GM12878 (cell line): ENCODE results near the gene DEPDC1B.

ENCODE experiments used
- CREM ChIP-seq: IDR thresholded peaks from 2 replicates; pipeline ENCODE4 v1.6.1; 2014; ENCODE audit warnings: antibody characterized with exemption, low read depth
- CTCF ChIP-seq, 3 experiments: IDR thresholded peaks in 2 of 3; conservative IDR thresholded peaks in 1 of 3; 2 replicates each; pipeline ENCODE4 v1.5.1; 2011; ENCODE audit warnings: low read depth in 3 of 3, low read length in 3 of 3, mild to moderate bottlenecking in 3 of 3, control low read depth in 2 of 3, moderate library complexity in 2 of 3, inconsistent platforms in 1 of 3, mixed read lengths in 1 of 3; ENCODE audit not compliant: control insufficient read depth in 2 of 3, insufficient read depth in 1 of 3; ENCODE audit errors: extremely low read depth in 1 of 3
- FOXM1 ChIP-seq: IDR thresholded peaks from 2 replicates; pipeline ENCODE4 v1.6.1; 2012; ENCODE audit warnings: low read depth, mild to moderate bottlenecking, inconsistent platforms, low read length, moderate library complexity
- JUNB ChIP-seq: IDR thresholded peaks from 2 replicates; pipeline ENCODE4 v1.6.1; 2016; ENCODE audit warnings: antibody characterized with exemption, mild to moderate bottlenecking
- PML ChIP-seq: IDR thresholded peaks from 2 replicates; pipeline ENCODE4 v1.6.1; 2012; ENCODE audit warnings: low read length, inconsistent platforms
- RELA ChIP-seq: fragments of 450-650 bp; IDR thresholded peaks from 2 replicates; pipeline ENCODE4 v1.8.0; 2014; ENCODE audit warnings: borderline replicate concordance; ENCODE audit not compliant: partially characterized antibody
- TCF12 ChIP-seq: IDR thresholded peaks from 2 replicates; pipeline ENCODE4 v1.6.1; 2011; ENCODE audit warnings: low read depth, mild to moderate bottlenecking, low read length
- ZNF274 ChIP-seq: IDR thresholded peaks from one replicate; pipeline ENCODE4 v1.8.0; 2011; ENCODE audit not compliant: insufficient read length, insufficient read depth

- TF ChIP-seq RELA (no peak), TCF12 (no peak), ZNF274 (no peak), CREM (no peak), CTCF (IDR thresholded peaks at IDR 0.05 in 2 of 3, conservative IDR thresholded peaks at IDR 0.05 in 1 of 3; ENCODE audit: control insufficient read depth in 2 of 3, extremely low read depth in 1 of 3, insufficient read depth in 1 of 3, low read depth in 3 of 3, low read length in 3 of 3) (no peak), FOXM1 (no peak), PML (no peak), JUNB (no peak)
These were observed 66.6 kb downstream of the DEPDC1B start for GRCh38 chr5:60633341-60633740.
